Measurements from ENCODE around the gene TMEM45A.
"Not testable (repeated sequence)": the region's sequence is repeated elsewhere in the genome, so short reads cannot be mapped to it uniquely, and the experiment has no call there.

TMEM45A gene

DNA sequence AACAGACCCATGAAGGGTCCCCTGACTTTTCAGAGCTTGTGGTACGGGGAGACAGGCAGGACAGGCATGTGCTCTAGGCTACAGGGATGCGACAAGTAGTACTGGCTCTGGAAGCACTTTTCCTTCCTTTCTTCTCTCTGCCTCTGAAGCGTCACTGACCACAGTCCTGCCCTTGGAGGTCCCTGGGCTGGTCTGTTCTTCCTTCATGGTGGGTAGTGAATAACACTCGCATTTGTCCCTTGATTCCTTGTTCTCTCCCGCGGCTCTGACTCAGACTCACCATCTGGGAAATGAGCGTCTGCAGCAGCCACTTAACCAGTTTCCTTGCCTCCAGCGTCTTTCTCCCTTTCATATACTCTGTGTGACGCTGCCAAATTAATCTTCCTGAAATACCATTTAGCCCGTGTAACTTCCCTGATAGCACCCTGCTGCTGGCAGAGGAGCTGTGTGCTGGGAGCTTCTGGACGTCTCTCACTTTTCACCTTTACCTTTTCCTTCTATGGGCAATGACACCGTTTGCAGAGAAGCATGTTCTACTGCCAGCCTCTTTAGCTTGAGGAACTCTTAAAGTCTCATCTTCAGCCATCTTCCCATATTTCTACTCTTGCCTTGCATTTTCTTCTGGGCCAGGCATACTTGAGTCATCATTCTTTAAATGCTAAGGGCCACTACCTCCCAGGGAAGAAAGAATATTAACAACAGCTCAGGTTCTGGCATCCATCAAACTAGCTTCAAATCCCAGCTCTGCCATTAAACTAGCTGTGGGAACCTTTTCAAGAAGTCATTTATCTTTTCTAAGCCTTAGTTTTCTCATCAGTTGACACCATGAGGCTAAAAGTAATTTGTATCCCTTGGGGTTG lies 33.6 kb downstream of the TMEM45A start:
- DNase-seq, result no peak
- intact Hi-C loops (cut with DNase I), result no loop called here

DNA sequence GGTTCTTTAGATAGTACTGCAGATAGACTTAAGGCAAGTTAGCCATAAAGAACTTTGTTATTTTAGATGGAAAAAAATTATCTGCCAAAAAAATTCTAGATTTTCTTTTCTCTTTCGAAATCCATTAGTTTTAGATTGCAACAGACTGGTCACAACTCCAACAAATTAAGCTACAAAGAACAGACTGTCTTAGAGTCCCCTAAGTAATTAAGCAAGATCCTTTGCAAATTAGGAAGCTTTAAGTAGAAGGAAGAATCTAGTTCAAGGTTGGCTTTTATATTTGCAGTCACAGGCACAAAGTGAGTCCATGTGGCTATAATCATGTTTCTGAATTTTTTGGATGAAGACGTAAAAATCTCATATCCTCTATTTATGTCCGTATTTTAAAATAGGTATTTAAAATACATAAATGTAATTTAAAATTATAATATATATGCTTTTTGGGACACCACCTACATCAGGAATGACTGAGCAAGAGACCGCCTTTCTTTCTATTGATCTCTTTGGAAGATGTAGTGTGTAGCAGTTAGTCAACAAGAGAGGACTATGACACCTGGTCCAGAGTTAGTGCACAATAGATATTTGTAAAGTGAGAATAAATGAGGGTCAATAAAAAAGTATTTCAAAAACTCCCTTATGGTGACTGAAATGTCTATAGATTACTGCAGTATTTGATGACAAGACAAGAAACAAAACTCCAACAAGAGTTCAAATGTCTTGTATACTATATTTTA lies 34.4 kb downstream of the TMEM45A start:
- intact Hi-C loops (cut with DNase I), result no loop called here
- no peak for DNase-seq

DNA sequence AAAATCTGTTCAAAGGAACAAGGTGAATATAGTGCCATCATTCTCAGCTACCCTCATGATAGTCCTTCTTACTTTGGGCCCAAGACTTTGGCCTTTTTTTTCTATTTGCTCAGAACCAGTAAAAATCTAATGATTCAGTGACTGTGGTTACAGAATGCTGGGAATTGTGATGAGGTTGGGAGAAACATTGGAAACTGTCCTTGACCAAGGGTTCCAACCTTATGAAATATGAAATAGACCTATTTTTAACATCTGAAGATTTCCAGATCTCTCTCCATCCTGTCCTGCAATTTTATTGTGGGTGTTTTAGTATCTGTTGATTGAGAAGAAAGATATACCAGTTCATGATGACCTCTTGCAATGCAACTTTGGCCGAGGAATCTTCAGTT lies 34.9 kb downstream of the TMEM45A start:
- no peak for DNase-seq
- intact Hi-C loops (cut with DNase I), result no loop called here

DNA sequence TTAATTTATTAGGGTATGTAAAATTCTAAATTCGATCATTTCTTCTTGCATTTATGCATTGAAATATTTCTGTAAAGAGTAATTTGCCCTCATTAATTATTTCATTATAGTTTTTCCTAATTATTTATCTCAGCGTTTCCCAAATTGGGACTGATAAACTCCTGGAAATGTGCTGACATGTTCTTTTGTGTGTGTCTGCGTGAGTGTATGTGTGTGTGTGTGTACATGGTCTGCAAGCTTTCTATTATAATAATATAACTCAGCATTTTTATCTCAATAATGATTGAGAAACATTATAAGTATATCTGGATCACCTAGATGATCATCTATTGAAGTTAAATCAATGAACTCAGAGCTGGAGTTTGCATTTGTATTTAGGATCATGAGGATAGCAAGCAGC lies 38.7 kb downstream of the TMEM45A start:
- DNase-seq, result no peak
- intact Hi-C loops (cut with DNase I), result no loop called here

DNA sequence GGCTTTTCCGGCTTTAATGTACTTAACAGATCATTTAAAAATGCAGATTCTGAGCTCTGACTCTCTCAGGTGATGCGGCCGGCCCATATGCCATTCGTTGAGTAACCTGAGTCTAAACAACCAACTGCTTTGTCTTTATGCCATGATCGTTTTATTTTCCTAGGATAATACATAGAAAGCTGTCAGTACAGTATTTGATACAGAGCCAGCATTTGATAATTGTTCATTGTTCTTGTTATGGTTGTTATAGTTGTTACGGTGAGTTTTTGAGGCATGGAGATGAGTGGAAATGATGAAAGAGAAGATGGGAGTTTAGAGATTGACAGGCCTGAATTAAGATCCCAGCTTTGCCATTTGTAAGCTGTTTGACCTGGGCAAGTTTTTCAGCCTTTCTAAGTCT lies 40.0 kb downstream of the TMEM45A start:
- intact Hi-C loops (cut with DNase I), result no loop called here
- no peak for DNase-seq

DNA sequence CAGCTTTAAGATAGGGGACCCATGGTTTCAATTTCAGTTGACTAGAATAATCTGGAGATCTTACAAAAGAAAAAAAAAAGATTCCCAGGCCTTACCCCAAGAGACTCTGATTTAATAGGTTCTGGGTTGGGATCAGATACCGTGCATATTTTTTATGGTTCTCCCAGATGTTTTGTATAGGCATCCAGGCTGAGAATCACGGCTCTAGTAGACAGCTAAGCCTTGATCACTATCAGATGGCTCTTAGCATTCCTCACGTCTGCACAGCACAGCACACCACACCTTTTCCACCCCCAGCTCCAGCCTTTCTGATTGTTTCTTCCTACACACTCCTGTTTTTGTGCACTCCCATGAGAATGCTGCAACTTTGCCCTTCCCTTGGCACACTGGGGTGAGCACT lies 40.8 kb downstream of the TMEM45A start:
- no peak for DNase-seq
- intact Hi-C loops (cut with DNase I), result no loop called here

DNA sequence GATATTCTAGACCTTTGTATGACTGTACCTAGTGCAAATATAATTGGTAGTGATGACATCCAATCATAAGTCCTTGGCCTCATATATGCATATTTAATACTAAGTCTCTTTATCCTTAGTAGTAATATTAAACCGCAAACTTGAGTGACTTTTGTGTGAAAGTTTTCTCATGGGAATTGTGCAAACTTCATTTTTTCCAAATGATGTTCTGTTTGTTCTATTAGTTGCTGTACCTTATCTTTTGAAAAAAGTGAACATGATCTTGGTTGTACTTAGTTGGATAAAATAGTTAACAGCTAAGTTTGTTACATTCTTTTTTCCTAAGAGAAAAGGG lies 43.2 kb downstream of the TMEM45A start:
- intact Hi-C loops (cut with DNase I), result no loop called here
- no peak for DNase-seq

DNA sequence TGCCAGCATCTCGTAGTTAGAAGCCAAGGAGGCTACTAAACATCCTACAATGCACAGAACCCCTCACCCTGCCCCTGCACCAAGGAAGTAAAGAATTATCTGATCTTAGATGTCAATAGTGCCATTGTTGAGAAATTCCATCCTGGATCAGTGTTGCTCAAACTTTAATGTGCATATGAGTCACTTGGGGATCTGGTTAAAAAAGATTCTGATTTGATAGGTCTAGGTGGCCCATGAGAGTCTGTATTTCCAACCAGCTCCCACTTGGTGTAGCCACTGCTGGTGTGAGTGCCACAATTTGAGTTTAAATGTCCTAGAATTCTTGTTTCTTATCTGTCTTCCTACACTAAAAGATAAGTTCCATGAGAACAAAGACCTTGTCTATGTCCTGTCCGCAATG lies 43.7 kb downstream of the TMEM45A start:
- intact Hi-C loops (cut with DNase I), result no loop called here
- no peak for DNase-seq

DNA sequence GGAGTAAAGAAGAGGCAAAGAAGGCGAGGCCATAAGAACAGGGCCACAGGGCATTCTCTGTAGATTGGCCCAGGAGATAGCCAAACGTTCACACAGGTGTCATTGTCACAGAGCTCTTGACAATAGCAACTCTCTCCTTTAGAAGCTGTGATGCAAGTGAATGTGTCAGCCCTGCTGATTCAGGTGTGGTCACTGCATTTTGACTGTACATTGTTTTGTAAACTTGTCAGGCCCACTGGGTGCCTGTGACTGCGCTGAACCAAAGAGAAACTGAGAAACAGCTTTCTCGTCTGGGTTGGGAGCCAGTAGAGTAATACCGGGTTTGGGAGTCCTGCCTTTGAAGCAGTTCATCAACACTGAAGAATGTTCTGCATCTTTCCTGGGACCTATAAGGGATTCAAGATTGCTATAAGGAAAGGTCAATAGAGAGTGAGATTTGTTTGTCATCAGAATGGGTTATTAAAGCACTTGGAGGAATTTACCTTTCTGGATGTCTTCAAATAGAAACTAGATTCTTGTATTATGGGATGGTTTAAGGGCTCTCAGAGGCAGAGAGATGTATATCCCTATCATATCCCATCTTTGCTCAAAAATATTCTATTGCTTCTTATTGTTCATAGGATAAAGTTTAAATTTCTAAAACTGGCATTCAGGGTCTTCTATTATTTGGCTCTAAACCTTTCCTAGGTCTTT lies 45.4 kb downstream of the TMEM45A start:
- no peak for DNase-seq
- intact Hi-C loops (cut with DNase I), result no loop called here

DNA sequence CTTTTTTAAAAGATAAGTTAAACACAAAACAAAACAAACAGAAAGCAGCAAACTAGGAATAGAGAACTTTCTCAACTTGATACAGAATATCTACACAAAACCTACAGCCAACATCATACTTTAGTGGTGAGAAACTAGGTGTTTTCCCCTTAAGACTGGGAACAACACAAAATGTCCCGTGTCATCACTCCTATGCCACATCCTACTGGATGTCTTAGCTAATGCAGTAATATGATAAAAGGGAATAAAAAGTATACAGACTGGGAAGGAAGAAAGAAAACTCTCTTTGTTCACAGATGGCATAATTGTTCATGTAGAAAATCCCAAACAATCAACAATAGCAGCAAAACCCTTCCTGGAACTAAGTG lies 45.9 kb downstream of the TMEM45A start:
- no peak for DNase-seq
- intact Hi-C loops (cut with DNase I), result no loop called here

DNA sequence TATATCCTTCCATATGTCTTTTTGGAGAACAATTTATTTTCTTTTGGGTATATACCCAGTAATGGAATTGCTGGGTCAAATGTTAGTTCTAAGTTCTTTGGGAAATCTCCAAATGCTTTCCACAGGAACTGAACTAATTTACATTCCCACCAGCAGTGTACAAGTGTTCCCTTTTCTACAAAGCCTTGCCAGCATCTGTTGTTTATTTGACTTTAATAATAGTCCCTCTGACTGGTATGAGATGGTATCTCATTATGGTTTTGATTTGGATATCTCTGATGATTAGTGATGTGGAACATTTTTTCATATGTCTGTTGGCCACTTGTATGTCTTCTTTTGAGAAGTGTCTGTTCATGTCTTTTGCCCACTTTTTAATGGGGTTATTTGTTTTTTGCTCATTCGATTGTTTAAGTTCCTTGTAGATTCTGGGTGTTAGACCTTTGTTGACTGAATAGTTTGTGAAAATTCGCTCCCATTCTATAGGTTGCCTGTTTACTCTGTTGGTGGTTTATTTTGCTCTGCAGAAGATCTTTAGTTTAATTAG lies 48.4 kb downstream of the TMEM45A start:
- intact Hi-C loops (cut with DNase I), result no loop called here
- no peak for DNase-seq

DNA sequence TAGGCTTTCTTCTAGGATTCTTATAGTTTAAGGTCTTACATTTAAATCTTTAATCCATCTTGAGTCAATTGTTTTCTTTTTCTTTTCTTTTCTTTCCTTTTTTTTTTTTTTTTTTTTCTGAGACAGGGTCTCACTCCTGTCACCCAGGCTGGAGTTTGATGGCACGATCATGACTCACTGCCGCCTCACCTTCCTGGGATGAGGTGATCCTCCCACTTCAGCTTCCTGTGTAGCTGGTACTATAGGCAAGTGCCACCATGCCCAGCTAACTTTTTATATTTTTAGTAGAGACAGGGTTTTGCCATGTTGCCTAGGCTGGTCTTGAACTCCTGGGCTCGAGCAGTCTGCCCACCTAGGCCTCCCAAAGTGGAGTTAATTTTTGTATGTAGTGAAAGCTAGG lies 49.0 kb downstream of the TMEM45A start:
- intact Hi-C loops (cut with DNase I); DNase-seq: not testable (repeated sequence)

DNA sequence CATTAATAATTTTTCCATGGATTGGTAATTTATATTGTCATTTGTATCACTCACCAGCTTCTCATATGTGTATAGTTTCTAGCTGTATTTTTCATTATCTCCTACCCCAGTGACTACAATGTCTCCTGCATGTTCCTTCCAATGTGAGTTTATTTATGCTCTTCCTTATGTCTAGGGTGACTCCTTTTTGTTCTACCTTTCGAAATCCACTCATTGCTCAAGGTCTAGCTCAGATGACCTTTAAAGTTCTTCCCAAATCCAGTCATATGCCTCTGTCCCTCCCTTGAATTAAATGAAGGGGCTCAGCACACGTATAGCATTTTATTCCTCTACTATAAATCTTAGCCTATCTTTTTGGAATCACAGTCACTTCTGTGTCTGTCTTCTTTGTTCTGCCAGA lies 53.0 kb downstream of the TMEM45A start:
- DNase-seq, result no peak
- intact Hi-C loops (cut with DNase I), result no loop called here

DNA sequence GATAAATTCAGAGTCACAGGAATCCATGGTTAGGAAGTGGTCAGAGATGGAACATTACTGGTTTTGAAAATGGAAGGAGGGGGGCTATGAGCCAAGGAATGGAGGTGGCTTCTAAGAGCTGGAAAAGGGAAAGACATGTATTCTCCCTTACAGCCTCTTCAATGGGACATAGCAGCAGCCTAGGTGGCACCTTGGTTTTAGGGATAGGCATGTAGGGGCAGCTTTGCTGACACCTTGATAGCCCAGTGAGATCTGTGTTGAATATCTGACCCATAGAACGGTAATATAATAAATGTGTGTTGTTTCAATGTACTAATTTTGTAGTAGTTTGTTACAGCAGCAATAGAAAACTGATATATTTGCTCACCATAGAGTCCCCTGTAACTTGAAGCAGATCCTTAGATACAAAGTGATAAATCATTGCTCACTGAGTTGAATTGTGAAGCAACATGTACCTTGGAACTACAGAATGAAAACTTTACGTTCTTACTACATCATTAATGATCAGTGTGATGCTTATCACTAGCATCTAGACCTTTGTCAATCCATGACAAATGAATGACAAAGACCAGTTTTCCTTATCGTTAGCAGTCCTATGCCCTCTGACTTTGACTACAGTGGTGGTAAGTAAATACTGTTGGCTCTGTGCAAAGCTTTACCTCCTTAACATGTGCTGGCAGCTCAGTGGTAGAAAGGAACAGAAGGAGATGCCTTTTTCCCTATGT lies 53.8 kb downstream of the TMEM45A start:
- intact Hi-C loops (cut with DNase I), result no loop called here
- no peak for DNase-seq

DNA sequence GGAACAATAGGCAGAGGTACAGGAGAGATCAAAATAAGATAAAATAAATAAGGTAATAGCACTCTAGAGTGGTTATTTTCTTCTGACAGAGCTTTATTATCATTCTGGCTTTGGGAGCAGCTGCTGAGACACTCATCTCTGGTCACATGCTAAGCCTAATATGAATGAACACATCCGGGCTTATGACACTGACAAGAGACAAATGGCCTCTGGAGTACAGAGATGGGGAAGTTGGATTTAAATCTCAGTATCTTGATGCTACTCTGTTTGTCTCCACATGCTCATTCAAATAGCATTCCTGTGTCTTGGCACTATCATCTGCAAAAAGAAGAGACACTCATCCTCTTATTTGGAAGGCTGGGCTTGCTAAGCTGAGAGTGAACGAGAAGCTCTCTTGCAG lies 55.6 kb downstream of the TMEM45A start:
- intact Hi-C loops (cut with DNase I), result no loop called here
- no peak for DNase-seq

DNA sequence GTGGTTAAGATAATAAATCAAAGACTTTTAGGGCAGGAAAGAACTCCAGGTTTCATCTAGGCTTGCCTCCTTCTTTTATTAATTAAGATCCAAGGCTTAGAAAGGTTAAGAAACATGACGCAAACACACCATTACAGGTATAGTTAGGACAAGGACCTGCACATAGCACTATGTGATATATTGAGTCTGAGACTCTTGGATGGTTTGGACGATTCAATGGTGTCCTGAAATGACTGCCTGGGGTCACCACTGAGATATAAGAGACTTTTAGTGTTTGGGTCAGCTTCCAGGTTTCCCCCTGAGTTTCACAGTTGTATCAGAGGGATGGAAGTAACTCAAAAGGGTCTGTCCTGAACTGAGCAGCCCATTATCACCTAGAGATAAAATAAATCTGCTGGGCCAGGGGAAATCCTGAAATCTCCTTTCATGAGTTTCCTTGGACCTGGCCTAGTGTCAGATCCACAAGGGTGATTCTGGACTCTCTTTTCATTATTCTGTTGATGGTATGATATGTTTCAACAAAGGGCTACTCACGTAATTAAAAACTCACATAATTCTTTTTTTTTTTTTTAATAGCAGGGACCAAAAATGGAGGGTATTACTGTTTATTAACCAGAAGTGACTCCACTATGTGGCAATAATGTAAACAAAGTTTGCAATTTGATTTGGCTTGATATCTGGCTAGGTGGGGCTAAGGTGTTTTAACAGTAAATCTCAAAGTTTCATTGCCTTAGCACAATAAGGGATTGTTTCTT lies 61.4 kb downstream of the TMEM45A start:
- intact Hi-C loops (cut with DNase I), result no loop called here
- no peak for DNase-seq

DNA sequence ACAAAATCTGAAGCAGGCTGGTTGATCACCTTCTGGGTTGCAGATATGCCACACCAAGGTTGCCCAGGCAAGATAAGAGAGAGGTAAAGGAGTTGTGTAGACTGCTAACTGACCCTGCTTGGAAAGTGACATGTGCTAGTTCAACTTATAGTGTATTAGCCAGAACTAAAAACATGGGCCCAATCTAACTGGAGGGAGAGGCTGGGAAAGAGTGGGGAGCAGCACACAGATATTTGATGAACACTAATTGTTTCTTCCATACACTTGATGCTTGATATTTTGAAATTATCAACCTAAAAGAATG lies 61.9 kb downstream of the TMEM45A start:
- intact Hi-C loops (cut with DNase I), result no loop called here
- no peak for DNase-seq

DNA sequence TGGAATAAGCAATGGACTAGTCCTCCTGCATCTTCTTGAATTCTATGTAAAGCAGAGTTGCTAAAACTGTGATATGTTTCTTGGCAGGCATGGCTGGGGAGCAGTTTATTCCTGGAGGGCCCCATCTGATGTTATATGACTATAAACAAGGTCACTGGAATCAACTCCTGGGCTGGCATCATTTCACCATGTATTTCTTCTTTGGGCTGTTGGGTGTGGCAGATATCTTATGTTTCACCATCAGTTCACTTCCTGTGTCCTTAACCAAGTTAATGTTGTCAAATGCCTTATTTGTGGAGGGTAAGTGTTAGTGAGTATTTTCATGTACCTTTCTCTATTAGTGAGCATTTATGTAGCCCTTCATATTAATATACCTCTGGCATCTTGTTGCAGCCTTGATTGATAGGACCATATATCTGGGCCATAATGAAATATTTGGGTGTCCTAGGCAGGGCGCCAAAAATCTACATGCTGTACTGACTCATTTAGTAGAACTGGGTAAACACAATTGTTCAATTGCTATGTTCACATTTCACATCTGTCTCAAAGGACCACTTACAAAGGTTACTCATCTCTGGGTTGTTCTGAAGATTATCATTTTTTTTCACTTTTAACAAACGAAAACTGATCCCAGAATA lies 64.4 kb downstream of the TMEM45A start:
- intact Hi-C loops (cut with DNase I), result no loop called here
- no peak for DNase-seq

DNA sequence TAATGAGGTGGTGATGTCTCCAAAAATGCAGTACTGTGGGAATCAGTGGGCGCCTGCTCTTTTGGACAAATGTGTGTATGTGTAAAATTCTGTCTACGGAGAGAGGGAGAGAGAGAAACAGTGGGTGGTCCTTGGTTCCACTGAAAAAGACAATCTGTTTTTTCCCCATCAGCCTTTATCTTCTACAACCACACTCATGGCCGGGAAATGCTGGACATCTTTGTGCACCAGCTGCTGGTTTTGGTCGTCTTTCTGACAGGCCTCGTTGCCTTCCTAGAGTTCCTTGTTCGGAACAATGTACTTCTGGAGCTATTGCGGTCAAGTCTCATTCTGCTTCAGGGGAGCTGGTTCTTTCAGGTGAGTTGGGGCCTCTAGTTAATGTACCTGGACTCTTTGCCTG lies 65.8 kb downstream of the TMEM45A start:
- DNase-seq, result no peak
- intact Hi-C loops (cut with DNase I), result no loop called here

Data from head of caudate nucleus (tissue), 42 donors.